Body of pancreas (tissue), 4 donors: ENCODE data around the gene LSM14A. TPM values are rescaled to one million over a fixed set of nuclear protein-coding genes. Genes with fewer than 3 reads are reported as not detected.
"Not testable (repeated sequence)": the region's sequence is repeated elsewhere in the genome, so short reads cannot be mapped to it uniquely, and the experiment has no call there.

Experiments used
- ATAC-seq: fragments of 150-250 bp; one replicate; pipeline ENCODE4 v1.9.1; 2016
- DNase-seq, 4 donors: peaks; one replicate each; pipeline ENCODE4 v3.0.0-alpha.2; 2019
- H3K27ac ChIP-seq, 4 donors: fragments of 200-600 bp; sonication (generic); 1 replicate in 3 of 4; 2 replicates in 1 of 4; pipeline versions ENCODE4 v1.5.1 to v1.6.1; 2016 to 2019; ENCODE audit warnings: mild to moderate bottlenecking in 1 of 4, mixed read lengths in 1 of 4, moderate library complexity in 1 of 4
- H3K27me3 ChIP-seq, 2 donors: fragments of 200-600 bp; sonication (generic); one replicate each; pipeline ENCODE4 v1.6.0; 2016; ENCODE audit warnings: mild to moderate bottlenecking in 1 of 2
- H3K36me3 ChIP-seq, 2 donors: fragments of 200-600 bp; sonication (generic); replicated peaks in 1 of 2; 2 replicates each; pipeline ENCODE4 v1.5.1; 2016; ENCODE audit warnings: low read depth in 2 of 2; ENCODE audit not compliant: insufficient read depth in 1 of 2
- H3K4me1 ChIP-seq: fragments of 200-600 bp; sonication (generic); one replicate; pipeline ENCODE4 v1.6.0; 2016
- H3K4me3 ChIP-seq, 2 donors: fragments of 200-600 bp; sonication (generic); 1 replicate in 1 of 2; 2 replicates in 1 of 2; pipeline ENCODE4 v1.5.1; 2016 to 2019
- H3K9me3 ChIP-seq, 3 donors: fragments of 200-600 bp; sonication (generic); 1 replicate in 2 of 3; 2 replicates in 1 of 3; pipeline ENCODE4 v1.5.1; 2016
- POLR2A ChIP-seq, 3 donors: fragments of 450-650 bp; IDR thresholded peaks; one replicate each; pipeline ENCODE4 v1.6.1; 2016; ENCODE audit warnings: antibody characterized with exemption in 3 of 3, mild to moderate bottlenecking in 2 of 3
- WGBS, 2 donors: methylation state at CpG; one replicate each; pipeline ENCODE4 v1.1.5; 2017; 5-methylcytosine and 5-hydroxymethylcytosine counted together
- intact Hi-C: fragments of 100-400 bp; cut with DNase I; formaldehyde crosslinking; loops from one replicate; pipeline ENCODE4 v1.15.1; 2023
- total RNA-seq, 2 donors: library from RNA; depleted of rRNA; stranded (reverse); fragments of >200 nt; gene quantifications; one replicate each; pipeline ENCODE4 v1.1.0, GENCODE V29; 2016
- TF ChIP-seq, protein P1 (sequence below), 7 experiments: fragments of 450-650 bp in 4 of 7; fragments of 200-600 bp in 3 of 7; sonication (generic) in 3 of 7; IDR thresholded peaks; one replicate each; pipeline ENCODE4 v1.5.1; 2016 to 2019; ENCODE audit warnings: antibody characterized with exemption in 7 of 7

The LSM14A gene
- total RNA-seq, 2 donors from 2014 or later, result 63.6 to 95.9 TPM

DNA sequence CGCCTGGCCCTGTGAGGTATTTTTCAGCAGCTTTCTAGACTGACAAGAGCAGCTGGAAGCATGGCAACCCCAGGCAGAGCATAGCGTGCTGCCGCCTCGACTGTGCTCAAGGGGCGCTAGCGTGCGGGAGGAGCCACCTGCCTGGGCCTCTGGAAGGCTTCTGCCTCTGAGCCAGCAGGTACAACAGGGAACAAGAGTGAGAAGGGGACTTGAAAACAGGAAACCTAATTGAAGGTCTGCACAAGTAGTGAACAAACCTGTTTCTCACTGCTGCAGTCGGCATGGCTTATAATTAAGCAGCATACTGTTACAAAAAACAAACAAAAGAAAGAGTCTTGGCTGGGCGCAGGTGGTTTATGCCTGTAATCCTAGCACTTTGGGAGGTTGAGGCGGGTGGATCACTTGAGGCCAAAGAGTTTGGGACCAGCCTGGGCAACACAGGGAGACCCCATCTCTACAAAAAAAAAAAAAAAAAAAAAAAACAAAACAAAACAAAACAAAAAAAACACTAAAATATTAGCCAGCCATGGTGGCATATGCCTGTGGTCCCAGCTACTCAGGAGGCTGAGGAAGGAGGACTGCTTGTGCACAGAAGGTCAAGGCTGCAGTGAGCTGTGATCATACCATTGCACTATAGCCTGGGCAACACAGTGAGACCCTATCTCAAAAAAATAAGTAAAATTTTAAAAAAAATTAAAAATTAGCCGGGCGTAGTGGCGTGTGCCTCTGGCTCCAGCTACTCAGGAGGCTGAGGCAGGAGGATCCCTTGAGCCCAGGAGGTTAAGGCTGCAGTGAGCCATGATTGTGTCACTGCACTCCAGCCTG lies 69.4 kb downstream of the LSM14A start:
- peak; percentile 65 to 84 (median 80) for DNase-seq
- TF ChIP-seq, protein P1, sequence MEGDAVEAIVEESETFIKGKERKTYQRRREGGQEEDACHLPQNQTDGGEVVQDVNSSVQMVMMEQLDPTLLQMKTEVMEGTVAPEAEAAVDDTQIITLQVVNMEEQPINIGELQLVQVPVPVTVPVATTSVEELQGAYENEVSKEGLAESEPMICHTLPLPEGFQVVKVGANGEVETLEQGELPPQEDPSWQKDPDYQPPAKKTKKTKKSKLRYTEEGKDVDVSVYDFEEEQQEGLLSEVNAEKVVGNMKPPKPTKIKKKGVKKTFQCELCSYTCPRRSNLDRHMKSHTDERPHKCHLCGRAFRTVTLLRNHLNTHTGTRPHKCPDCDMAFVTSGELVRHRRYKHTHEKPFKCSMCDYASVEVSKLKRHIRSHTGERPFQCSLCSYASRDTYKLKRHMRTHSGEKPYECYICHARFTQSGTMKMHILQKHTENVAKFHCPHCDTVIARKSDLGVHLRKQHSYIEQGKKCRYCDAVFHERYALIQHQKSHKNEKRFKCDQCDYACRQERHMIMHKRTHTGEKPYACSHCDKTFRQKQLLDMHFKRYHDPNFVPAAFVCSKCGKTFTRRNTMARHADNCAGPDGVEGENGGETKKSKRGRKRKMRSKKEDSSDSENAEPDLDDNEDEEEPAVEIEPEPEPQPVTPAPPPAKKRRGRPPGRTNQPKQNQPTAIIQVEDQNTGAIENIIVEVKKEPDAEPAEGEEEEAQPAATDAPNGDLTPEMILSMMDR (IDR thresholded peaks at IDR 0.05), result peak; percentile 31 to 79 (median 61)
- TF ChIP-seq POLR2A (IDR thresholded peaks at IDR 0.05), result no peak
- 50 to 70% methylated on average over 13 of the region's 13 CpGs for WGBS, 2 donors
- Histone ChIP-seq H3K27me3 (no peaks in the 10 kb centered on the region), H3K27ac (peak overlapping the region in 1 of 4 donors; percentile 27), H3K36me3 (no peaks in the 10 kb centered on the region), H3K4me3 (no peak overlapping the region), H3K4me1 (peaks cover 5% of the 10 kb centered on the region), H3K9me3 (no peaks in the 10 kb centered on the region)
- intact Hi-C loops, result no loop called here
- peak; percentile 96 for ATAC-seq

DNA sequence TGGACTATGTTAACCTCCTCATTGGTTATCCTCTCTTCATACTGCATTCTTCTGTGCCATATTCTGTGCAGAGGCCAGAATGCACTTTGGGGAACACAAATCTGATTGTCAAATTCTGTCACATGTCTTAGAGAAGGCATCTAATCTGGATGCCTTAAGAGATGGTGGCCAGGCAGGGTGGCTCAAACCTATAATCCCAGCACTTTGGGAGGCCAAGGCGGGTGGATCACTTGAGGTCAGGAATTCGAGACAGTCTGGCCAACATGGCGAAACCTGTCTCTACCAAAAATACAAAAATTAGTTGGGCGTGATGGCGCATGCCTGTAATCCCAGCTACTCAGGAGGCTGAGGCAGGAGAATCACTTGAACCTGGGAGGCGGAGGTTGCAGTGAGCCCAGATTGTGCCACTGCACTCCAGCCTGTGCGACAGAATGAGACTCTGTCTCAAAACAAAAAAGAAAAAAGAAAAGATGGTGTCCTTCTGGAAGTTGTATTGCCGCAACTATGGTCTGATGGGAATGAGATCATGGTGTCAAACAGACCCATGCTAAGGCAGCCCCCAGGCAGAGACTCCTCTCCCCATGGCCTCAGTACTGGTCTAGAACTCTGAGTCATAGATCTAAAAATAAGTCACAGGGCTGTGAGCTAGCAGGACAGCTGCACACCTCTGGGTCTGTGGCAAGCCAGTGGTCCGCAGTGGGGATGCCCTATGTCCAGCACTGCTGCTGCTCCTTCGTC lies 71.0 kb downstream of the LSM14A start:
- intact Hi-C loops, H3K4me1 ChIP-seq, H3K36me3 ChIP-seq, DNase-seq, H3K4me3 ChIP-seq, H3K9me3 ChIP-seq, ATAC-seq, H3K27me3 ChIP-seq, H3K27ac ChIP-seq: not testable (repeated sequence)
- 95% methylated on average over 10 of the region's 10 CpGs for WGBS, 2 donors

DNA sequence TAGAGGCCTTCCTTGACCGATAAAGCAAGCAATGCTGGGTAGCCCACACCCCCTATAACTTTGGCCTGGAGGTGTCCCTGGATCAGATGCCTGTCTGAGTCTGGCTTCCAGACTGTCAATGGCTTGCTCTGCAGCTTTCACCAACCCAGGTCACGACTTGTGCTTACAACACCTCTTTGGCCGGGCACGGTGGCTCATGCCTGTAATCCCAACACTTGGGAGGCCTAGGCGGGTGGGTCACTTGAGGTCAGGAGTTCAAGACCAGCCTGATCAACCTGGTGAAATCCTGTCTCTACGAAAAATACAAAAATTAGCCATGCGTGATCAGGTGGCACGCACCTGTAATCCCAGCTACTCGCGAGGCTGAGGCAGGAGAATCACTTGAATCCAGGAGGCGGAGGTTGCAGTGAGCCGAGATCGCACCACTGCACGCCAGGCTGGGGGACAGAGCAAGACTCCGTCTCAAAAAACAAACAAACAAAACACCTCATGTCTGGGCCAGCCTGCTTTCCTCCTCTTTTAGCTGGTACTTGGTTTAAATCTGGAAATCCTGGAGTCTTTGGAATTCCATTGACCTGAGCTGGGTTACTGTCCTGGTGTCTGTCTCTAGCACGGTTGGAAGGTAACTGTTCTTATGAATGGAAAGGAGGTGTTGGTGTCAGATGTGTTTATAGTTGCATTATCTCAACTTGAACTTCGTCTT lies 71.7 kb downstream of the LSM14A start:
- no peaks in the 10 kb centered on the region for H3K27me3 ChIP-seq
- DNase-seq (no peak), ATAC-seq (no peak)
- 82 to 85% methylated on average over 13 to 17 of the region's 17 CpGs for WGBS, 2 donors
- H3K4me1 ChIP-seq, result peaks cover 5% of the 10 kb centered on the region
- no peaks in the 10 kb centered on the region for H3K36me3 ChIP-seq
- TF ChIP-seq, protein P1 (IDR thresholded peaks at IDR 0.05), result no peak
- no peak for TF ChIP-seq POLR2A (IDR thresholded peaks at IDR 0.05)
- H3K27ac ChIP-seq, result no peak overlapping the region
- intact Hi-C loops, result no loop called here
- no peak overlapping the region for H3K4me3 ChIP-seq
- H3K9me3 ChIP-seq, result no peaks in the 10 kb centered on the region

DNA sequence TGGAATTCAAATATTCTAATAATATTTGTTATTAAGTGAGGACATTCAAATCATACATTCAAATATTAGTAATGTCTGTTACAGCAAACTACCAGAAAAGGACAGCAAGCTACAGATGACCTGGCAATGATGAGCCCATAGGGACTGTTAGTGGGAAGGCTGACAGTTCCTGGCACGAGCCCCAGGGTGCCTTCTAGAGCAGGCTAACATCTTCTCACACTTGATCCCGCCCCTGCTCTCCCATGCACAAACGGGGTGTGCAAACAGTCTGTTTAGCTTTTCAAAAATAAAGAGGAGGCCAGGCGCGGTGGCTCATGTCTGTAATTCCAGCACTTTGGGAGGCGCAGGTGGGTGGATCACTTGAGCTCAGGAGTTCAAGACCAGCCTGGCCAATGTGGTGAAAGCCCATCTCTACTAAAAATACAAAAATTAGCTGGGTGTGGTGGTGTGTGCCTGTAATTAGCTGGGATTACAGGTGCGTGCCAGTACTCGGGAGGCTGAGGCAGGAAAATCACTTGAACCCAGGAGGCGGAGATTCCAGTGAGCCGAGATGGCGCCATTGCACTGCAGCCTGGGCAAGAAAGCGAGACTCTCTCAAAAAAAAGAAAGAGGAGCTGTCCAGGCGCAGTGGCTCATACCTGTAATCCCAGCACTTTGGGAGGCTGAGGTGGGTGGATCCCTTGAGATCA lies 72.5 kb downstream of the LSM14A start:
- H3K4me1 ChIP-seq, result peaks cover 5% of the 10 kb centered on the region
- DNase-seq, result peak in 3 of 4 donors; percentile 29 to 64 (median 42)
- no peaks in the 10 kb centered on the region for H3K9me3 ChIP-seq
- no peak overlapping the region for H3K4me3 ChIP-seq
- no peak overlapping the region for H3K27ac ChIP-seq
- ATAC-seq, result no peak
- 59 to 66% methylated on average over 13 of the region's 13 CpGs for WGBS, 2 donors
- no peaks in the 10 kb centered on the region for H3K27me3 ChIP-seq
- no peaks in the 10 kb centered on the region for H3K36me3 ChIP-seq
- no peak for TF ChIP-seq POLR2A (IDR thresholded peaks at IDR 0.05)
- TF ChIP-seq, protein P1 (IDR thresholded peaks at IDR 0.05), result no peak
- intact Hi-C loops, result no loop called here
